OCI-LY3 (cell line): ENCODE data around the gene TMEM163.

ENCODE experiments used
- EZH2phosphoT487 ChIP-seq: fragments of 200-600 bp; shearing (Covaris generic); IDR thresholded peaks from 2 replicates; pipeline ENCODE4 v1.6.1; 2018; ENCODE audit warnings: antibody characterized with exemption, mixed run types, low read depth
- TF ChIP-seq, protein P1 (sequence below): fragments of 200-600, 300-600 bp; sonication (generic); IDR thresholded peaks from 2 replicates; pipeline ENCODE4 v1.5.1; 2014; ENCODE audit warnings: antibody characterized with exemption, low read length, low read depth

DNA sequence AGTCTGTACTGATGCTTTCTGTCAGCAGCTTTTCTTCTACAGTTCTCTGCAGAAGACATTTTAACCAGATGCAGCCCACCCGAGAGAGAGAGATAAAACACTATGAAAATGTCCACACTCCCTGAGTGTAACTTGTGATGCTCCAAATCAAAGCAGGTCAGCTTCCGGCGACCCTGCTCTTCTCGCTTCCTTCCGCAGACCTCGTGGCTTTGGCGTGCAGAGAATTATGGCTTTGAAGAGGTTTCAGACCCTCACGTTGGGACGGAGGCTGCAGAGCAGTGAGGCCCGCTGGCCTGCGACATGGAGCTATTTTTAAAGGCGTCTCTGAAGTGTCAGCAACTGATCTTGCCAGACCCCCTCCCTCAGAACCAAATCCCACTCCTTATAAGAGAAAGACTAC, 41.8 kb downstream of the TMEM163 start:
- TF ChIP-seq EZH2phosphoT487: no peak
- TF ChIP-seq, protein P1, sequence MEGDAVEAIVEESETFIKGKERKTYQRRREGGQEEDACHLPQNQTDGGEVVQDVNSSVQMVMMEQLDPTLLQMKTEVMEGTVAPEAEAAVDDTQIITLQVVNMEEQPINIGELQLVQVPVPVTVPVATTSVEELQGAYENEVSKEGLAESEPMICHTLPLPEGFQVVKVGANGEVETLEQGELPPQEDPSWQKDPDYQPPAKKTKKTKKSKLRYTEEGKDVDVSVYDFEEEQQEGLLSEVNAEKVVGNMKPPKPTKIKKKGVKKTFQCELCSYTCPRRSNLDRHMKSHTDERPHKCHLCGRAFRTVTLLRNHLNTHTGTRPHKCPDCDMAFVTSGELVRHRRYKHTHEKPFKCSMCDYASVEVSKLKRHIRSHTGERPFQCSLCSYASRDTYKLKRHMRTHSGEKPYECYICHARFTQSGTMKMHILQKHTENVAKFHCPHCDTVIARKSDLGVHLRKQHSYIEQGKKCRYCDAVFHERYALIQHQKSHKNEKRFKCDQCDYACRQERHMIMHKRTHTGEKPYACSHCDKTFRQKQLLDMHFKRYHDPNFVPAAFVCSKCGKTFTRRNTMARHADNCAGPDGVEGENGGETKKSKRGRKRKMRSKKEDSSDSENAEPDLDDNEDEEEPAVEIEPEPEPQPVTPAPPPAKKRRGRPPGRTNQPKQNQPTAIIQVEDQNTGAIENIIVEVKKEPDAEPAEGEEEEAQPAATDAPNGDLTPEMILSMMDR: no peak
